ENCODE data around the gene HRCT1.
"Not testable (repeated sequence)": the region's sequence is repeated elsewhere in the genome, so short reads cannot be mapped to it uniquely, and the experiment has no call there.

The HRCT1 gene

DNA sequence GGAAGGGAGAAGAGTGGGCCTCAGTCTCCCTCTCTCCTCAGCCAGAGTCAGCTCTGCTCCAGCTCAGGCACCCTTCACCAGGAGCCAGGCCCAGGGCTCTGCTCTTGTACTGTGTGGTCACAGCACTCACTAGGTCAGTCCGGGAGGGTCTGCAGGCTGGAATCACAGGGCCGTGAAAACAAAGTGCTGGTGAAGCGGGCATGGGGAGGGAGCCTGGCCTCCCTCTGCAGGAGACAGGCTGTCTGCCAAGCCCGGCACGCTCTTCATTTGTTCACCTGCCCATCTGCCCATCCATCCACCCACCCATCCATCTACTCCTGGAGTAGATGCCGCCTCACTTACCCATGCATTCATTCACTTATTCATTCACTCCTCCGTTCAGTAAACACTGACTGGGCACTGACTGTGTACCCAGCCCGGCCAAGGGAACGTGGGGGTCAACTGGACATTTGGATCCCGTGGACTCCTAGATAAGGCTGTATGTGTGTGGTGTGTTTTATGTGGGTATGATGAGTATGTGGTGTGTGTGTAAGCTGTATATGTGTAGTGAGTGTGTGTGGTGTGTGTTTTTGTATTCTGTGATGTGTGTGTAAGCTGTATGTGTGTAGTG, 6.9 kb downstream of the HRCT1 start:
- H3K4me1 ChIP-seq (ENCODE audit: control insufficient read depth, insufficient read depth, low read length): peaks cover 14% of the 10 kb centered on the region
- H3K27me3 ChIP-seq (ENCODE audit: control insufficient read depth, insufficient read depth, low read length): no peaks in the 10 kb centered on the region
- no peak overlapping the region for H3K4me3 ChIP-seq (ENCODE audit: low read length)

DNA sequence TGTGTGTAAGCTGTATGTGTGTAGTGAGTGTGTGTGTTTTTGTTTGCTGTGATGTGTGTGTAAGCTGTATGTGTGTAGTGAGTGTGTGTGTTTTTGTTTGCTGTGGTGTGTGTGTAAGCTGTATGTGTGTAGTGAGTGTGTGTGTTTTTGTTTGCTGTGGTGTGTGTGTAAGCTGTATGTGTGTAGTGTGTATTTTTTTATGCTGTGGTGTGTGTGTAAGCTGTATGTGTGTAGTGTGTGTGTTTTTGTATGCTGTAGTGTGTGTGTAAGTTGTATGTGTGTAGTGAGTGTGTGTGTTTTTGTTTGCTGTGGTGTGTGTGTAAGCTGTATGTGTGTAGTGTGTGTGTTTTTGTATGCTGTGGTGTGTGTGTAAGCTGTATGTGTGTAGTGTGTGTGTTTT, 7.4 kb downstream of the HRCT1 start:
- not testable (repeated sequence) for H3K27ac ChIP-seq (ENCODE audit: low read depth, low read length); H3K4me1 ChIP-seq (ENCODE audit: control insufficient read depth, insufficient read depth, low read length); H3K36me3 ChIP-seq (ENCODE audit: control insufficient read depth, insufficient read depth, low read length); H3K9ac ChIP-seq (ENCODE audit: low read length); H3K4me3 ChIP-seq (ENCODE audit: low read length); H3K27me3 ChIP-seq (ENCODE audit: control insufficient read depth, insufficient read depth, low read length)

More for the DNA sequence above, 6.9 kb downstream of the HRCT1 start:
- H3K27ac ChIP-seq (ENCODE audit: low read depth, low read length): no peak overlapping the region
- H3K9ac ChIP-seq (ENCODE audit: low read length): no peak overlapping the region
- no peaks in the 10 kb centered on the region for H3K36me3 ChIP-seq (ENCODE audit: control insufficient read depth, insufficient read depth, low read length)

DNA sequence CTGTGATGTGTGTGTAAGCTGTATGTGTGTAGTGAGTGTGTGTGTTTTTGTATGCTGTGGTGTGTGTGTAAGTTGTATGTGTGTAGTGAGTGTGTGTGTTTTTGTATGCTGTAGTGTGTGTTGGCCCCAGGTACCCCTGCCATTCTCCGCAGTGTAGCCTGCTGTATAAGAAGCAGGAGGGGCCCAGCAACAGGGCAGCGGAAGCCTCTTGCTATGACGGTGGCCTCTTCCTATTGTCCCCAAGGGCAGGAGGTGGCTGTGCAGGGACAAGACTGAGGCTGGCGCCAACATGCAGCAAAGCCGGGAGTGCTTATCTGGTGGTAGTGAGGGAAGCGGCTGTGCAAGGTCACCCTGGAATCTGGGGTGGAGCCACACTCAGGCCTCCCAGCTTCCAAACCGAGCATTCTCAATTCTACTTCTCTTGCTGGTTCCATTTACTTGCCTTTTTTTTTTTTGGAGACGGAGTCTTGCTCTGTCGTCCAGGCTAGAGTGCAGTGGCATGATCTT, 8.4 kb downstream of the HRCT1 start:
- Histone ChIP-seq H3K4me1 (ENCODE audit: control insufficient read depth, insufficient read depth, low read length) (no peaks in the 10 kb centered on the region), H3K4me3 (ENCODE audit: low read length) (no peak overlapping the region), H3K27ac (ENCODE audit: low read depth, low read length) (no peak overlapping the region), H3K36me3 (ENCODE audit: control insufficient read depth, insufficient read depth, low read length) (no peaks in the 10 kb centered on the region), H3K27me3 (ENCODE audit: control insufficient read depth, insufficient read depth, low read length) (no peaks in the 10 kb centered on the region), H3K9ac (ENCODE audit: low read length) (no peak overlapping the region)

GRCh38 chr9:35915681-35916294, 9.8 kb downstream of the HRCT1 start:
- Histone ChIP-seq H3K36me3 (ENCODE audit: control insufficient read depth, insufficient read depth, low read length) (no peaks in the 10 kb centered on the region), H3K9ac (ENCODE audit: low read length) (no peak overlapping the region), H3K27me3 (ENCODE audit: control insufficient read depth, insufficient read depth, low read length) (no peaks in the 10 kb centered on the region), H3K27ac (ENCODE audit: low read depth, low read length) (no peak overlapping the region), H3K4me1 (ENCODE audit: control insufficient read depth, insufficient read depth, low read length) (no peaks in the 10 kb centered on the region), H3K4me3 (ENCODE audit: low read length) (no peak overlapping the region)

DNA sequence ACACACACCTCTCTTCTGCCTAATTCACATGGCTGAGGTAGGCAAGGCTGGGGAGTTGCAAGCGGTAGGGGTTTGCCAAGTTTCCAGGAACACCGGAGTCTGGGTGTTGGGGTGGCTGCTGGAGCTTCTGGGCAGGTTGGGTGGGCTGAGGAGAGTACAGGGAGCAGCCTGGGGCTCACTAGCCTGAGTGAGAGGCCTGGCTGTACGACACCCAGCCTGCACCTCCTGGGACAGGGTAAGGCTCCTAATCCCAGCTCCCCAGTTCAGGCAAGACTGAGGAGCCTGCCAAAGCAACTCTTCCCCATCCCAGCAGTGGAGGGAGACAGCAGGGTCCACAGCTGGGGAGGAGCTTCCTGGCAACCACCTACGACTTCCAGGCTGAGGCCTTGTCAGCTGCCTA, 11.3 kb downstream of the HRCT1 start:
- no peaks in the 10 kb centered on the region for H3K4me1 ChIP-seq (ENCODE audit: control insufficient read depth, insufficient read depth, low read length)
- H3K36me3 ChIP-seq (ENCODE audit: control insufficient read depth, insufficient read depth, low read length): no peaks in the 10 kb centered on the region
- H3K4me3 ChIP-seq (ENCODE audit: low read length): no peak overlapping the region
- H3K27ac ChIP-seq (ENCODE audit: low read depth, low read length): no peak overlapping the region
- H3K27me3 ChIP-seq (ENCODE audit: control insufficient read depth, insufficient read depth, low read length): no peaks in the 10 kb centered on the region
- no peak overlapping the region for H3K9ac ChIP-seq (ENCODE audit: low read length)

GRCh38 chr9:35918780-35919179, 12.8 kb downstream of the HRCT1 start:
- H3K4me3 ChIP-seq (ENCODE audit: low read length): no peak overlapping the region
- H3K4me1 ChIP-seq (ENCODE audit: control insufficient read depth, insufficient read depth, low read length): no peaks in the 10 kb centered on the region
- H3K36me3 ChIP-seq (ENCODE audit: control insufficient read depth, insufficient read depth, low read length): no peaks in the 10 kb centered on the region
- H3K27ac ChIP-seq (ENCODE audit: low read depth, low read length): no peak overlapping the region
- no peak overlapping the region for H3K9ac ChIP-seq (ENCODE audit: low read length)
- no peaks in the 10 kb centered on the region for H3K27me3 ChIP-seq (ENCODE audit: control insufficient read depth, insufficient read depth, low read length)

DNA sequence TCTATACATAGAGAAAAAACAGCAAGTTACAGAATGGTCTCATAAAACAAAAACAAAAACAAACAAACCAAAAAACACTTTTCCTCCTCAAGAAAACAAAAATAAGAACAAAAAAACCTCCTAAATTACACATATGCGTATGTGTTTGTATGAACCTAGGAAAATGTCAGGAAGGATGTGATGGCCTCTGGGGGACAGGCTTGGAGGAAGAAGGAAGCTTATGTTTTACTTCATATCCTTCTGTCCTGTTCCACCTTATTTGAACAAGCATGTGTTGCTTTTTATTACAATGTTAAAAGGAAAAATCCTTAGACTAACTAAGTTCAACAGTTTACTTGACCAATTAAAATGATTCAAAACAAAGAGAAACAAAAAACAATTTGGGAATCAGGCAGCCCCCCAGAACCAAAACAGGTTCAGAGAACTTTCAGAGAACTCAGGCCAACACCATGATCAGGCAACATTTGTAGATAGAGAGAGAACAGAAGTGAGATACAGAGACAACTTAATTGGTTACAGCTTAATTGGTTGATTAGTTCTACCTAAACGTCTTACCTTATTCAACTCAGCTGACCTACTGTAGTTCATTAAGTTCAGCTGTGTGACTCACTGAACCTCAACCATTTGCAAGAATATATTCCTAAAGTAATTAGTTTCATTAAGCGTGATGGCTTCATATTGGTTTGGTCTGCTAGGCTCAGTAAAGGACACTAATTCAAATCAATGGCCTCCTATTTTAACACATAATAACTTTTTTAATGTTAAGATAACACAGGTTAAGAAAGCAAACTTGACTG, 13.4 kb downstream of the HRCT1 start:
- Histone ChIP-seq H3K4me1 (ENCODE audit: control insufficient read depth, insufficient read depth, low read length) (no peaks in the 10 kb centered on the region), H3K9ac (ENCODE audit: low read length) (no peak overlapping the region), H3K36me3 (ENCODE audit: control insufficient read depth, insufficient read depth, low read length) (no peaks in the 10 kb centered on the region), H3K27me3 (ENCODE audit: control insufficient read depth, insufficient read depth, low read length) (no peaks in the 10 kb centered on the region), H3K27ac (ENCODE audit: low read depth, low read length) (peak overlapping the region; percentile 52), H3K4me3 (ENCODE audit: low read length) (no peak overlapping the region)

- Histone ChIP-seq H3K36me3 (ENCODE audit: control insufficient read depth, insufficient read depth, low read length) (no peaks in the 10 kb centered on the region), H3K4me3 (ENCODE audit: low read length) (no peak overlapping the region), H3K4me1 (ENCODE audit: control insufficient read depth, insufficient read depth, low read length) (no peaks in the 10 kb centered on the region), H3K27ac (ENCODE audit: low read depth, low read length) (peak overlapping the region; percentile 52), H3K27me3 (ENCODE audit: control insufficient read depth, insufficient read depth, low read length) (no peaks in the 10 kb centered on the region), H3K9ac (ENCODE audit: low read length) (no peak overlapping the region)
These were observed 14.1 kb downstream of the HRCT1 start for GRCh38 chr9:35920051-35920620.

- H3K4me1 ChIP-seq (ENCODE audit: control insufficient read depth, insufficient read depth, low read length): no peaks in the 10 kb centered on the region
- H3K9ac ChIP-seq (ENCODE audit: low read length): no peak overlapping the region
- H3K36me3 ChIP-seq (ENCODE audit: control insufficient read depth, insufficient read depth, low read length): no peaks in the 10 kb centered on the region
- H3K4me3 ChIP-seq (ENCODE audit: low read length): no peak overlapping the region
- H3K27ac ChIP-seq (ENCODE audit: low read depth, low read length): peak overlapping the region; percentile 52
- H3K27me3 ChIP-seq (ENCODE audit: control insufficient read depth, insufficient read depth, low read length): no peaks in the 10 kb centered on the region
These were observed 17.6 kb downstream of the HRCT1 start for GRCh38 chr9:35923598-35923926.

- Histone ChIP-seq H3K4me1 (ENCODE audit: control insufficient read depth, insufficient read depth, low read length) (no peaks in the 10 kb centered on the region), H3K27me3 (ENCODE audit: control insufficient read depth, insufficient read depth, low read length) (no peaks in the 10 kb centered on the region), H3K9ac (ENCODE audit: low read length) (no peak overlapping the region), H3K27ac (ENCODE audit: low read depth, low read length) (peak overlapping the region; percentile 52), H3K36me3 (ENCODE audit: control insufficient read depth, insufficient read depth, low read length) (no peaks in the 10 kb centered on the region), H3K4me3 (ENCODE audit: low read length) (no peak overlapping the region)
These were observed 18.1 kb downstream of the HRCT1 start for GRCh38 chr9:35923927-35924763.

DNA sequence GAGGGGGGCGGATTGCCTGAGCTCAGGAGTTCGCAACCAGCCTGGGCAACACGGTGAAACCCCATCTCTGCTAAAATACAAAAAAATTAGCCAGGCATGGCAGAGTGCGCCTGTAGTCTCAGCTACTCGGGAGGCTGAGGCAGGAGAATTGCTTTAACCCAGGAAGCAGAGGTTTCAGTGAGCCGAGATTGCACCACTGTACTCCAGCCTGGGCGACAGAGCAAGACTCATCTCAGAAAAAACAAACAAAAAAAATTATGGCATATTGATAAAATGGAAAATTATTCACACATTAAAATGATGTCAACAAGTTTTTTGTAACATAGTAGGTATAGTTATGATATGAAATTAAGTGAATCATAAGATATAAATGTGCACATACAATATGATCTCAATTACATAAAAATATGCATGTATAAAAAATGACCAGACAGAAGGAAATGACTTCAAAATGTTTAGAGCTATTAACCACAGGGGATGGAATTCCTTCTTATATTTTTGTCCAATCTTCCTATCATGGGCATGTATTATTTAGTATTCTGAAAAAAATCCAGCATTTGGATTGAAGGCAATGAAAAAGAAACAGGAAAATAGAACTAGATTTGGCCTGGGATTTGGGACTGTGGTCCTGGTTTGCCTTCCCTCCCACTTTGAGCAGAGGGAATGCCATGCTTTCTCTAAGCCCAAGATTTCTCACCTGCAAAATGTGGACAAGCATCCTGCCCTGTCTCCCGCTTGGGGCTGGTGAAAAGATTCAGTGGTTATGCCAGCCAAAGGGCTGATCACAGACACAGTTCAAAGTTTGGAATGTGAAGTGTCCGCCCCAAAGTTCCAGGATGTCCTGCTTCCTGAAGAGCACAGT, 22.8 kb downstream of the HRCT1 start:
- Histone ChIP-seq H3K4me1 (ENCODE audit: control insufficient read depth, insufficient read depth, low read length) (no peaks in the 10 kb centered on the region), H3K36me3 (ENCODE audit: control insufficient read depth, insufficient read depth, low read length) (no peaks in the 10 kb centered on the region), H3K27ac (ENCODE audit: low read depth, low read length) (no peak overlapping the region), H3K27me3 (ENCODE audit: control insufficient read depth, insufficient read depth, low read length) (no peaks in the 10 kb centered on the region), H3K4me3 (ENCODE audit: low read length) (no peak overlapping the region), H3K9ac (ENCODE audit: low read length) (no peak overlapping the region)
